SW 1271 (cell line): ENCODE results near the gene MAST4.
"Not testable (repeated sequence)": the region's sequence is repeated elsewhere in the genome, so short reads cannot be mapped to it uniquely, and the experiment has no call there.

Experiments used
- DNase-seq, 2 experiments: peaks; one replicate each; lab custom pipeline; 2025; lab: John Stamatoyannopoulos, UW

The MAST4 gene

DNA sequence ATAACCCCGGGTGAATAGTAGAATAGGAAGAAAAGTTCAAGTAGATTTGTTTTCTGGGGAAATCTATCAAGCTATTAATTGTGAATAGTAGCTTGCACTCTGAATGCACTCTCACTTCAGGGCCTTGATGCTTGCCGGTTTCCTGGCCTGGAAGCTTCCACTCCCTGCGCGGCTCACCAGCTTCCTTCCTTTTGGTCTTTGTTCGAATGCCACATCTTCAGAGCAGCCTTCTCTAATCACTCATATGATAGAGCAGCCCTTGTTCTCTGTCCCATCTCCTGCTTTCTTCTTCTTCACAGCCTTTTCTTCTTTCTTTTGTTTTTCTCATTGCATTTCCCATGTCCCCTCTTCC lies 146.7 kb downstream of the MAST4 start:
- DNase-seq = no peak

DNA sequence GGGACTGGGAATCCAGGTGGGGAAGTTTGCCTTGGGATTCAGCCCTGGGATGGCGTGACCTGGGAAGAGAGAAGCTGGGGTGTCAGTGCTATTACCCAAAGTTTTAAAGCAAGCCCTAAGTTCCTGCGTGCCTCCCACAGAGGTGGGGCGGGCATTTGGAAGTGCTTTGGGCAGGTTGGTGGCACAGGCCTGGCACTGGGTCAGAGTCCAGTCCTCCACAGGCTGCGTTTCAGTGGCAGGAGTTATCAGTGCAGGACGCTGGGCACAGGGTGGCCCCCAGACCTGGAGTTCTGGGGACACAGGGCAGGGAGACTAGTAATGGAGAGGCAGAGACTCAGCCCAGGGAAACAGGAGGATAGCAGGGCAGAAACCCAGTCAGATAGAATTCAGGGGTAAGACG lies 147.2 kb downstream of the MAST4 start:
- DNase-seq = no peak

DNA sequence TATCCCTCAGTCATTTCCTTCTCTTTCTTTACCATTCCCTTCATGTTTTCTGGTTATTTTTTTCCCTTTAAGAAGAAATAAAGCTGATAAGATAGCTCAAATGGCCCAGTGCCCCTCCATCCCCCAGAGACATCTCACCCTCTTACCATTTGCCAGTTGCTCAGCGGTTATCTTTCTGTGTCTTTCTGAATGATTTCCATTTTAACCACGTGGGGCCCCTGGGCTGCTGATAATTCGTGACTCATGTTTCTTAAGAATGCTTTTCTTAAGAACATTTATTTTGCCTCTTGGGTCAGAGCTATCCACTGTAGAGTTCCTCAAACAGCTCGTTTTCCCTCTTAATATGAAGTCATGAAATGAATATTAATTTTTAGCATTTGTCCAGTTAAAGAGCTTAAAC lies 147.8 kb downstream of the MAST4 start:
- no peak for DNase-seq

DNA sequence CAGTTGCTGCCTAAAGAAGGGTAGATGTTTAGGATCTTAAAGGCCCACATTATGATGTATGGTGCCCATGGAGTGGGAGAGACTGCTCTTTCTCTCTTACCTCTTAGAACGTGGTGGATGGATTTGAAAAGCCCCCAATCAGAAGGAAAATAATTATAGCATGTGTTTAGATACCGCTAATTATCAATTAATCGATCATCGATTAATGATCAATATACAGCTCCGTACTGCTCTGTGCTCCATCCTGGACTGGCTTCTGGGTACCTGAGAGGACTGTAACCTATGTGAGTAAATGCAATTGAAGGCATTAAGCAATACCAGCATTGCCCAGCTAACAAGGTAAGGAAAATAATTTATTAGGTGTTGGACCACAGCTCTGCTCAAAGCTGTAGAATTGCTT lies 149.1 kb downstream of the MAST4 start:
- no peak for DNase-seq

DNA sequence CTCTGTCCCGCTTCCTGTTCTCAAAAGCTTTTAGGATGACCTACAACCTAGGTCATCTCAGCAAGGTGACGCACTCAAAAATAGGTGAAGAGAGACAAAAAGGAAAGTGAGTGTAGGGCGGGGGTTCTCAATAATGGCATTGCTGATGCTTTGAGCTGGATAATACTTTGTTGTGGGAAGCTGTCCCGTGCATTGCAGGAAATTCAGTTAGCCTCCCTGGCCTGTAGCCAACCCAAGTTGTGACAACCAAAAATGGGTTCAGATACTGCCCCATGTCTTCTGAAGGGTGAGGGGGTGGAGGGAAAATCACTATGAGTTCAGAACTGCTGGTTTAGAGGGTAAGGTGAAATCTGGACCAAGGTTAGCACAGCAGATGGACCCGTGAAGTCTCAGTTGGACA lies 151.4 kb downstream of the MAST4 start:
- no peak for DNase-seq

DNA sequence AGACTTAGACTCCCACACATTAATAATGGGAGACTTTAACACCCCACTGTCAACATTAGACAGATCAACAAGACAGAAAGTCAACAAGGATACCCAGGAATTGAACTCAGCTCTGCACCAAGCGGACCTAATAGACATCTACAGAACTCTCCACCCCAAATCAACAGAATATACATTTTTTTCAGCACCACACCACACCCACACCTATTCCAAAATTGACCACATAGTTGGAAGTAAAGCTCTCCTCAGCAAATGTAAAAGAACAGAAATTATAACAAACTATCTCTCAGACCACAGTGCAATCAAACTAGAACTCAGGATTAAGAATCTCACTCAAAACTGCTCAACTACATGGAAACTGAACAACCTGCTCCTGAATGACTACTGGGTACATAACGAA lies 156.5 kb downstream of the MAST4 start:
- DNase-seq = not testable (repeated sequence)

DNA sequence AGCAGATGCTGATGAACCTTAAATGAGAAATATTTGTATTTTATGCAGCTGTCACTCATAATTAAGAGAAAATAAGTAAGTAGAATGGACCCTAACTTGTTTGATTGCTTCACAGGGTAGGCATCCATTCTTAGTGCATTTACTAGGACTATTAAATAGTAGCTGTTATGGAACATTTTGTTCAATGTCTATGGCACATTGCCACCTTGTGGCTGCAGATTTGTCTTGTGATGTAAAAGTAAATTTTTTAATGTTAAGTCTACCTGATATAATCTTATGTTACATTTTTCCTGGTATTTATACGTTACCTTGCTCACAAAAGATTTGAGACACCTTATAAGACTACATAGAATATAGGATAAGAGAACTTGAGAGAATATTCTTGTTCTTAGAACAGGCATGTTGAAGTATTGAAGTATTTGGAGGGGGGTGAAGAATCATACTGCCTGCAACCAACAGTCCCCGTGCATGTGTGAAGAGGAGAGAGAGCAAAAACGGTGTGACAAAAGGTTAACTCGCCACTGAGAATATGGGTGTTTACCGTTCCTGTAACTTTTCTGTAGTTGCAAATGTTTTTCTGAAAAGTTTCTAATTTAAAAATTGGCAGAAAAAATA lies 161.1 kb downstream of the MAST4 start:
- DNase-seq = peak; percentile 31 to 68

DNA sequence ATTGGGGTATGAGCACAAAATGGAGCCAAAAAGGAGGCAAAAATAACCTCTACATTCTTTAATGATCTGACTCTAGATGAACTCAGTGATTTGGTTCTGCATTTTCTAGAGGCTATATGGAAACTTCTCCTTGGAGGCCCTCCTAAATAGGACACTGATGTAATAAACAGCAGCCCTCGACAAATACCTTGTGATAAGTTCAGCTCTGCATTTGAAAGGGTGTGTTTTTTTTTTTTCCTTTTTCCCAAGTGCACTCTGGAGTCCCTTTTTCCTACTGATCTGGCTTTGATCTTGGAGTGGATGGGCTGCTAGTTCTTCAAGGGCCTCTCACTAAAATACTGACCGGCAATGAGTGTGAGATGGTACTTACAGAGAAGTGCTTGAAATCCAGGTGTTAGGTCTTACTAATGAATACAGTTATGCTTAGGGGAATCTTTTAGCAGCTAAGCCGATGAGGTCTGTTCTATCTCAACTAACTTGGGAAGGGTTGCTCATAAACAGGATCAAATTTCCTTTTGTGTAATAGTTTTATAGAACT lies 161.7 kb downstream of the MAST4 start:
- no peak for DNase-seq

DNA sequence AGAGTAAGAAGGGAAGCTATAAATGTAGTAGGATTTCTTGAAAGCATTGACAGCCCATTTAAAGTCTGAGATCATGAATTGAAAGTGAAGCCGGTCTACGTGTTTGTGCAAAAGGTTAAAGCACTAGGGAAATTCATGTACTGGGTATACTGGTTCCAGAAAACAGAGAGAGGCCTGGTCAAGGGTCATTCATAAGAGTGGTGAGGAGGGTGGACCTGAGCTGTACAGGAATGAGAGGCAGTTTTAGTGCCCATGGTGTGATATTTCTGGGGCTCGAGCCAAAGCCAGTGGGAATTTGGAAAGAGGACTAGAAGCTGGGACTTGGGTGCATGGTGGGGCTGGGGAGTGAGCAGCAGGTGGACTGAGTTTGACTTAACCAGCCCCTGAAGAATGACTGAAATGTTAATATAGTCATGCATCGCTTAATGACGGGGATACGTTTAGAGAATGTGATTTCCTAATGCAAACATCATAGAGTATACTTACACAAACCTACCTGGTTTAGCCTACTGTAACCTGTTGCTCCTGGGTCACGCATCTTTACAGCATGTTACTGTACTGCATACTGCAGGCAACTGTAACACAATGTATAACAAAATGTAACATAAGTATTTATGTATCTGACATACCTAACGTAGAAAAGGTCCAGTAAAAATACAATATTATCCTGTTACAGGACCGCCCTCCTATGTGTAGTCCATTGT lies 173.0 kb downstream of the MAST4 start:
- no peak for DNase-seq

DNA sequence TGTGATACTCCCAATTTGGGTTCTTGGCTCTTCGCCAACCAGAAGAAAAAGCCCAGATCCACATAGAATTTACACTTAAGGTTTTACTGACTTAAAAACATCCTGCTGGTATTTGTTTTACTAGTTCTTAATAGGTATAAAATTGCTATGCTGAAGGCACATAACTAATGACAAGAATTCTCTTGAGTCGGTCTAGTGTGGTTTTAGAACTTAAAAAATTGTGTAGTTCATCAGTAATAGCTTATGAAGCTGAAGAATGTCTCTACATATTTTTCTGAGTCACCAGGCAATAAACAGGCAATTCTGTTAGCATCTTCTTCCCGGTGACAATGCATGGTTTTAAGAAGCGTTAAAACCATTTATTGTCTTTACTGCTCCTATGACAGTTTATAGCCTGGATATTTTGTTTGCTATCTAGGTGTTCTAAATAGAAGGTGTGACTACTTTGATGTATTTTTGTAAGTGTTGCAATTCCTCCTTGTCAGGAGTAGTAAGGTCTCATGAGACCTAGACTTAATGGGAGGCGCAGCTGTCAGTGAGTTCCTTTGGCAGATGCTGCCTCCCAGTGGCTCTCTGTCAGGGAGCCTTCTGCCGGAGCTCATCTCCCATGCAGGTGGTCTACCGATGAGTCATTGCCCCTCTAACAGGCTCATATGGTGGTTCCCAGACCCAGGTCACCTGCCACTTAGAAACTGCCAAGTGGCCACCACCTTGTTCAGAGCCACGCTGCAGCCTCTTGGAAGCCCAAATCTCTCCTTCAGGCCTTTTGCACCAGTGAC lies 173.8 kb downstream of the MAST4 start:
- DNase-seq = no peak

DNA sequence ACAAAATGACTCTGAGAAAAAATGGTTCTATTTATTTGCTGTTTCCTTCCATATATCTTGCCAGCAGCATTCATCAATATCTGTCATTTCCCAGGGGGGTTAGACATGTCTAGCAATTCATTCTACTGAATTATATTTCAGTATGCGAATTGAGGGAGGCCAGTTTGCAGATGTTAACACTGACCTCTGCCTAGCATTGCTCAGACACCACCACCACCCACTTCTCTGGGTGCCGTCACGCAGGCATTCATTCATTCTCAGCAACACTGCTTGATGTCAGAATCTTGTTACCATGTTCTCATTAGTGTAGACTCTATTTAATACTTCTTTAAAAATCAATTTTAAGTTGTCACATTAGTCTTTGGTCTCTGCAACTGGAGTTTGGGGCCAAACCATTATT lies 181.7 kb downstream of the MAST4 start:
- DNase-seq = no peak

DNA sequence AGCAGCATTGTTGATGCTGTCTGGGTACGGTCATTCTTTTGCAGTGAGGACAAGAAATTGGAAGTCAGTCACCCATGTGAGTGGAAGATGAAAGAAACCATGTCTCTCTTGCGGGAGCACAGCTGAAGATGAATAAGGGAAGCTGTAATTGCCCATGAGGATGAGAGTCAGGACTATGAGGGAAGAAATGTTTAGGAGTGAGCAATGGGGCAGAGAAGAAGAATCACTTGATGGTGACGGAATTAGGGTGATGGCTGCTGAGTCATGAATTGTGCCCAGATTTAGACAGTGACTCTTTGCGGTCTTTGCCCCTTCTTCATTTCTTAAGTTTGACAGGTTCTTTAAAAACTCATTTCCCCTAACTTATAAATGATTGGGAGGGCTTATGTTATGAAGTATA lies 183.3 kb downstream of the MAST4 start:
- no peak for DNase-seq

DNA sequence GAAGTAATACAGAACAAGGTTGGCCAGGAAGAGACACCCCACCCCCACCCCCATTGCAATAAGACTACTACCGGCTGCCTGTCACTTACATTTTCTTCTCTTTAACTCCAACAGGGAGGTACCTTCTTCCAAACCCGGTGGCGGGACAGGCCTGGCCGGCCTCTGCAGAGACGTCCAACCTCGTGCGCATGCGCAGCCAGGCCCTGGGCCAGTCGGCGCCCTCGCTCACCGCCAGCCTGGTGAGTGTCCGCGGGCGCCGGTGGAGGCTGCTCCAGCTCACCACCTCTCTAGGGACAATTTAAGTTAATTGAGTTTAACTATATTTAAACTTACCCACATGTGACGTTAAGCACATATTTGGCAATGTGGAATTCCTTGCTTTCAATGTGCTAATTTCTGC lies 192.4 kb downstream of the MAST4 start:
- DNase-seq = no peak

DNA sequence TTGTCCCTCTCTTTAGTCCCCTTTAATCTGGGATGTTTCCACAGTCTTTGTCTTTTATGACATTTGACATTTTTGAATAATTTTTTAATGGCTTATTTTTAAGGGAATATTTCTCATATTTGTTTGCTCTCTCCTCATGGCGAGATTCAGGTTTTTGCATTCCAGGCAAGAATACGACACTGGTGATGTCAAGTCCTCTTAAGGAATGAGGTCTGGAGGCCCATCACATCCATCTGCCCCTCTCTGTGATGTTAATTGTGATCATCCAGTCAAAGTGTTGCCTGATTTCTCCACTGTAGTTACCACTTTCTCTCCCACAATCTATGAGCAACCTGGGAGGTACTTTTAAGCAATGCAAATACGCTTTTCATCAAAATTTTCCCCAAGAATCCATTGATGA lies 193.2 kb downstream of the MAST4 start:
- DNase-seq = no peak

DNA sequence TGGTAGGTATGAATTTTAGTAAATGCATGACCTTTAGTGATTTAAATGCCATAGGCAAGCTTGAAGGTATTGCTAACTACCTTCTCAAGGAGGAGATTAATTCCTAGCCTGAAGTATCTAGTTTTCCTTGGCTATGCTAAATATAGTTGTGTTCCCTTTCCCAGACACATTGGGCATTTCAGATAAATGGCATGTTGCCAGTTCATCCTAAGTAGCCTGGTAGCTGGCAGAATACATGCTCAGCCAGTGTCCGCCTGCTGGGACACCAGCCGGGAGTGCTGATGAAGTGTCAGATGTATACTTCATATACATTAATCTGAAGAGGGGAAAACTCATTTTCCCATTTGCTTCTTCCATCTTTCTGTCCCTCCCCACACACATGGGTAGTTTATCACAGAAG lies 196.9 kb downstream of the MAST4 start:
- DNase-seq = no peak

DNA sequence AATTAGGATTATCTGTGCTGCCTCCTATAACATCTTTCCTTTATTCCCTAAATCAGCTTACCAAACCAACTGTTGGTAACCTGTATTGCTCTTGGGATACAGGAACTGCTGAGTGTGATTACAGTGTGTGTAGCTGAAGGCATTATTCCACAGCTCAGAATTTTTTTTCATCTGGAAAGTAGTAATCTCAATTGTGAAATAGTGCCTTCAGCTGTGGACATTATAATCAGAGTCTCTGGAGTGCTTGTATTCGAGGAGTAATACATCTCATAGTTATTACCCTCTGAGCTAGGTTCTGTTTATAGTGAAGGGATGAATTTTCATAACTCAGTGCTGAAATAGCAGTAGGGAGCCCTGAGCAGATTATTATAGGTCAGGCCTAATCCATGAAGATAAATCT lies 199.5 kb downstream of the MAST4 start:
- no peak for DNase-seq

DNA sequence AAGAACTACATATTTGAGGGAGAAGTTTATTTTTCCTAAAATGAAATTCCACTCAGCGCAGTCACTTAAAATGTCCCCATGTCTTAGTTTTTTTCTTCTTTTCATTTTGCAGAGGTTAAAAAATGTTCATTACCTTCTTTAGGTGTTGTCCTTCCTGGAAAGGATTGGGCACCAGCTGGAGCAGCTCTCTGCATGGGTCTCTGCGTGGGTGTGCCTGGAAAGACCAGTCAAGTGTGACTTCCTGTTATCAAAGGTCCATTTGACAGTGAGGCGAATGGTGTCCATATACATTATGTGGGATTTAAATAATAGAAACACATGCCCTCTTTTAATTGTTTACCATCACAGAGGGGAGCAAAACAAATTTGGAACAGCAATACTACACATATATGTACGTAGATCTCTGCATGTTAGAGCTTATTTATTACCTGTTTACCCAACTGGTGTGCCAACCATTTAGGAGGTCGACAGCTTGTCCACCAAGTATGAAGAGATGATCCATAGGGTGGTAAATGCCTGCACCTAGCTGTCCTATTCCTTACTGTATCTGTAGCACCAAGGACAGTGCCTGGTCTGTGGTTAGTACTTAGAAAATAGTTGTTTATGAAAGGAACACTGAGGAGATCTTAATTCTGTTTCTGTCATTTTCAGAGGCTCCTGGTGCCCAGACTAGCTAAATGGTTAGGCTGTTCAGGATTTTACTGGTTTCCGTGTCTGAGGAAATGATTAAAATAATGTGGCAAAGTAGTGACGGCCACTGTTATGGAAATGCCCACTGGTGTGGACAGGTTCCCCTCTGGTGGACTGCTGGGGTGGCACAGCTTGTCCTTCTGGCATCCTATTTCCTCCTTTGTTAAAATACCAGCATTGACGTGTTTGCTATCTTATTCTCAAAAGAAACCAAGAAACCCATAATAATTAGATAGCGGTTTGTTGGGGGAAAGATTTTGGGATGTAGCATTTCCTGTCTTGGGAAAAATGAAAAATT lies 200.4 kb downstream of the MAST4 start:
- no peak for DNase-seq

DNA sequence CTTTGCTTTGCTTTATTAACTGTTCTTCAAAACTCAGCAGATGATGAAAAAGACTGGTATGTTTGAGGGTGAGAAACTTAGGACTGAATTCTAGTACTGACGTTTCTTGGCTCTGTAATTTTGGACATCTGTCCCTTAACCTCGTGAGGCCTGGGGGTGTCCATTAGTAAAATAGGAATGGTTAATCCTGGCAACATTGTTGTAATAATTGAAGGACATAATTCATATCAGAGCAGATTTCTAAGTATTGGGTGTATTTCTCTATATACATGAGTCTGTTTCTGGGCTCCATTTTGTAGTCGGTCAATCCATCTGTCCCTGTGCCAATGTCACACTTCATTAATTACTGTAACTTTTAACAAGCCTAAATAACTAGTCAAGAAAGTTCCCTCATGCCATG lies 206.7 kb downstream of the MAST4 start:
- DNase-seq = no peak

DNA sequence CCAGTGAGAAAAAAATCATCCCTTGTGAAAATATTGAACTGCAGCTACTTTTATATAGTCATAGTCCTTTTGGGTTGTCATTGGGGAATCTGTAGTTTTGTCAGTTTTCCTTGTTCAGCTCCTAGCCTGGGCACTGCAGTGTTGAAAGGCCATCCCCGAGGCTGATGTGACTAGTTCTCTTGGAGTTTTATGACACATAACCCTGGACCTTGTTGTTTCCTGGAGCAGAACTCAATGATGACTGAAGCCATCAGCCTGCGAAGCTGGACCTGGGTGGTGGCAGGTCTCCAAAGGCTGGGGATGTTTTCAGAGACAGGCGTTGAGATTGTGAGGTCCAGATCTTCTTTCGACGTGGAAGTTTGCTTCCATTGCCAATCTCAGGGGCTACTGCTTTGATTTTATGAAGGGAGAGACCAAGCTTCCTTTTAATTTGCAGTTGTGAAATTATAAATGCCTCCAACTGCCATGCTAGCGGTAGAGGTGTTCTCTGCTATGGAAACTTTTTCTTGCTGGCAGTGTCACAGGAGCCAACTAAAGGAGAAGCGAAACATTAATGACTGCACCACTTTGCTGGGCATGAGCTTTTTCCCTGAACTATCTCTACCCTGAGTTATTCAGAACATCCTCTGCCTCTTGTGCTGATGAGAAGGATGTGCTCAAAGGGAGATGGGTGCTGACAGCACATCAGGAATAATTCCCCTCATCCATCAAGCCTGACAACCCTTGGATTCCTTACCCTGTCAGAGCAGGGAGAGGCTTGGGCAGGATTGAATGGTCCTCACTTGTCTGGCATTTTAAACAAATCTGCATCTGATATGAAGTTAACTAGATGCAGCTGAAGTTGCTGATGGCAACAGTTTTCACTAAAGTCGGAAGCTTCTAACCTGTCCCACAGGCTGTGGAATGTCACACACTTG lies 209.6 kb downstream of the MAST4 start:
- DNase-seq = no peak

DNA sequence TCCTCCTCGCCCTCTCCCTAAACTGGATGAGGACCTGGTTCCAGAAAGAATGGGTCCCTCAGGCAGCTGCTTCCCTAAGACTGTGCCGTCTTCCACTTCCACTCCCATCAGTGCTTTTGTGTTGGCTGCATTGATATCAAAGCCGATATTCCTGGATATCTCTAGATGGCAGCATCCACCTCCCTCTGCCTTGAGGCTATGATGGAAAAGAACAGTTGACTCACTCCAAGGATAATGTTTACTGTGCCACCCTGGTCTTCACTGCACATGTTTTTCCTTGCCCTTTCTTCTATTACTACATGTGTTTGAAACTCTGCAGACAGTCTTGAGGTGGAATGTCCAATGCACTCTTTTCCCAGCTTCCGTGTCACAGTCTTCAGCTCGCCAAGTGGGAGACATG lies 211.6 kb downstream of the MAST4 start:
- peak in 1 of 2 experiments; percentile 55 for DNase-seq

DNA sequence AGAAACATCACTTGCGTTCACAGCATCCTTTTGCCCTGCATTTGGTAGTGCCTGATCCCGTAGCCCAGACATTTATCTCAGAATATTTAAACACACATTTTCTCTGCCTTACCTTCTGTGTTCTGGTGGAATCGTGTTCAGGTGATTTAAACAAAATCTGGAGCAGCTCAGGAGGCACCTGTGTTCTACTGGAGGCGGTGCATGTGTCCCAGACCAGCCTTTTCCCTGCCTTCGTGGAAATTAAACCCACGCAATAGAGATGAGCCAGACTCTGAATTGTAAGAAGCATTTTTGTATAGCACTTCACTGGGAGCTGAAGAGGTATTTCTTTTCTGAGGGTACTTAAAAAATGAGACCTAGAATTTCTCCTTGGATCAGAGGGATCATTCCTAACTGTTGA lies 212.5 kb downstream of the MAST4 start:
- no peak for DNase-seq
